ENCODE data around the gene ADAM29.

DNA sequence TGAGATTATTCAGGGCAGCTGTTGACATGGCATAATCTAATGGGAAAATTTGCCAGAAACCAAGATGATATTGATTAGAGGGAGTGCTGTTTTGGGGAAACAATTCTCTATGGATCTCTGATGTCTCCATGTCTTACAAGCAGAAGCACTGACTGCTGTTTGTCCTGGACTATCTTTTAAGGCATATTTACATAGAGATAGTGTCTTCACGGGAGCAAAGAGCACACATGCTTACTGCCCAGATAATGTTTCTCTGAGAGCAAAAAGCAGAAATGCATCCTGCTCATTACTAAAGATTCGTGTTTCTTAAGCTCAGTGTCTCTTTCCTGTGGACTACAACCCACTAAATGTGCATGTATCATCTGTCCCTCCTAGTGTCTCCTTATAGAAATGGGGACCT lies 47.8 kb upstream of the ADAM29 start:
- TF ChIP-seq, protein P1, sequence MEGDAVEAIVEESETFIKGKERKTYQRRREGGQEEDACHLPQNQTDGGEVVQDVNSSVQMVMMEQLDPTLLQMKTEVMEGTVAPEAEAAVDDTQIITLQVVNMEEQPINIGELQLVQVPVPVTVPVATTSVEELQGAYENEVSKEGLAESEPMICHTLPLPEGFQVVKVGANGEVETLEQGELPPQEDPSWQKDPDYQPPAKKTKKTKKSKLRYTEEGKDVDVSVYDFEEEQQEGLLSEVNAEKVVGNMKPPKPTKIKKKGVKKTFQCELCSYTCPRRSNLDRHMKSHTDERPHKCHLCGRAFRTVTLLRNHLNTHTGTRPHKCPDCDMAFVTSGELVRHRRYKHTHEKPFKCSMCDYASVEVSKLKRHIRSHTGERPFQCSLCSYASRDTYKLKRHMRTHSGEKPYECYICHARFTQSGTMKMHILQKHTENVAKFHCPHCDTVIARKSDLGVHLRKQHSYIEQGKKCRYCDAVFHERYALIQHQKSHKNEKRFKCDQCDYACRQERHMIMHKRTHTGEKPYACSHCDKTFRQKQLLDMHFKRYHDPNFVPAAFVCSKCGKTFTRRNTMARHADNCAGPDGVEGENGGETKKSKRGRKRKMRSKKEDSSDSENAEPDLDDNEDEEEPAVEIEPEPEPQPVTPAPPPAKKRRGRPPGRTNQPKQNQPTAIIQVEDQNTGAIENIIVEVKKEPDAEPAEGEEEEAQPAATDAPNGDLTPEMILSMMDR (IDR thresholded peaks at IDR 0.05) = no peak
- TF ChIP-seq EZH2 (IDR thresholded peaks at IDR 0.05) = no peak

Measured in neural progenitor cell (in vitro differentiated cells).